ENCODE measurements around the gene DYRK3. TPM values are rescaled to one million over a fixed set of nuclear protein-coding genes. Genes with fewer than 3 reads are reported as not detected.

DYRK3 gene
- total and polyA plus RNA-seq, 9 of the 15 experiments (the other 6 are each of a cell fraction or from before 2014, with no cell fraction given) = 4.5 to 33.7 (median 25.7) TPM

- TF ChIP-seq SAFB2 (IDR thresholded peaks at IDR 0.05; ENCODE audit: borderline replicate concordance, low read depth, low read length, severe bottlenecking) (no peak), ZBTB1 (CRISPR knock-in tag; IDR thresholded peaks at IDR 0.05; ENCODE audit: borderline replicate concordance, low read depth) (no peak), MLLT1 (IDR thresholded peaks at IDR 0.05) (no peak), NFRKB (IDR thresholded peaks at IDR 0.05; ENCODE audit: low read depth) (no peak), ZNF274 (IDR thresholded peaks at IDR 0.05; ENCODE audit: borderline replicate concordance, low read depth, low read length) (no peak), FOXP1 (CRISPR knock-in tag; IDR thresholded peaks at IDR 0.05) (no peak), ZBTB26 (CRISPR knock-in tag; IDR thresholded peaks at IDR 0.05) (no peak), BHLHE40 (IDR thresholded peaks at IDR 0.05; ENCODE audit: low read length) (no peak), DDX20 (tag; IDR thresholded peaks at IDR 0.05; ENCODE audit: low read depth) (no peak), RBM14 (IDR thresholded peaks at IDR 0.05; ENCODE audit: borderline replicate concordance, insufficient read depth, low read depth, low read length) (no peak), ZNF217 (CRISPR knock-in tag; IDR thresholded peaks at IDR 0.05) (no peak), FOXJ2 (tag; IDR thresholded peaks at IDR 0.05) (no peak), NFE2 (IDR thresholded peaks at IDR 0.05; ENCODE audit: low read depth) (no peak), LEF1 (IDR thresholded peaks at IDR 0.05) (no peak), KDM5B (IDR thresholded peaks at IDR 0.05; ENCODE audit: insufficient replicate concordance, low read depth, low read length) (no peak), TRIM24 (IDR thresholded peaks at IDR 0.05) (no peak), HDAC2 (IDR thresholded peaks at IDR 0.05) (0 out of 2 replicates have a peak, but pooled peaks have one; percentile 16)
- TF ChIP-seq, protein P1, sequence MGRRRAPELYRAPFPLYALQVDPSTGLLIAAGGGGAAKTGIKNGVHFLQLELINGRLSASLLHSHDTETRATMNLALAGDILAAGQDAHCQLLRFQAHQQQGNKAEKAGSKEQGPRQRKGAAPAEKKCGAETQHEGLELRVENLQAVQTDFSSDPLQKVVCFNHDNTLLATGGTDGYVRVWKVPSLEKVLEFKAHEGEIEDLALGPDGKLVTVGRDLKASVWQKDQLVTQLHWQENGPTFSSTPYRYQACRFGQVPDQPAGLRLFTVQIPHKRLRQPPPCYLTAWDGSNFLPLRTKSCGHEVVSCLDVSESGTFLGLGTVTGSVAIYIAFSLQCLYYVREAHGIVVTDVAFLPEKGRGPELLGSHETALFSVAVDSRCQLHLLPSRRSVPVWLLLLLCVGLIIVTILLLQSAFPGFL (CRISPR knock-in tag; IDR thresholded peaks at IDR 0.05) = no peak
- TF ChIP-seq, protein P2, sequence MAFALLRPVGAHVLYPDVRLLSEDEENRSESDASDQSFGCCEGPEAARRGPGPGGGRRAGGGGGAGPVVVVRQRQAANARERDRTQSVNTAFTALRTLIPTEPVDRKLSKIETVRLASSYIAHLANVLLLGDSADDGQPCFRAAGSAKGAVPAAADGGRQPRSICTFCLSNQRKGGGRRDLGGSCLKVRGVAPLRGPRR (CRISPR knock-in tag; IDR thresholded peaks at IDR 0.05) = no peak
- TF ChIP-seq, protein P3, sequence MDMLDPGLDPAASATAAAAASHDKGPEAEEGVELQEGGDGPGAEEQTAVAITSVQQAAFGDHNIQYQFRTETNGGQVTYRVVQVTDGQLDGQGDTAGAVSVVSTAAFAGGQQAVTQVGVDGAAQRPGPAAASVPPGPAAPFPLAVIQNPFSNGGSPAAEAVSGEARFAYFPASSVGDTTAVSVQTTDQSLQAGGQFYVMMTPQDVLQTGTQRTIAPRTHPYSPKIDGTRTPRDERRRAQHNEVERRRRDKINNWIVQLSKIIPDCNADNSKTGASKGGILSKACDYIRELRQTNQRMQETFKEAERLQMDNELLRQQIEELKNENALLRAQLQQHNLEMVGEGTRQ (CRISPR knock-in tag; IDR thresholded peaks at IDR 0.05) = no peak
Observed at GRCh38 chr1:206685769-206686477, 50.6 kb downstream of the DYRK3 start (continued).
